ENCODE data around the gene ANAPC2. TPM values are rescaled to one million over a fixed set of nuclear protein-coding genes. Genes with fewer than 3 reads are reported as not detected.
A peak's percentile ranks its signal among the peaks of the same experiment; 100 is the strongest.

ANAPC2 gene
- total RNA-seq, 1 donor = 25.7 TPM

DNA sequence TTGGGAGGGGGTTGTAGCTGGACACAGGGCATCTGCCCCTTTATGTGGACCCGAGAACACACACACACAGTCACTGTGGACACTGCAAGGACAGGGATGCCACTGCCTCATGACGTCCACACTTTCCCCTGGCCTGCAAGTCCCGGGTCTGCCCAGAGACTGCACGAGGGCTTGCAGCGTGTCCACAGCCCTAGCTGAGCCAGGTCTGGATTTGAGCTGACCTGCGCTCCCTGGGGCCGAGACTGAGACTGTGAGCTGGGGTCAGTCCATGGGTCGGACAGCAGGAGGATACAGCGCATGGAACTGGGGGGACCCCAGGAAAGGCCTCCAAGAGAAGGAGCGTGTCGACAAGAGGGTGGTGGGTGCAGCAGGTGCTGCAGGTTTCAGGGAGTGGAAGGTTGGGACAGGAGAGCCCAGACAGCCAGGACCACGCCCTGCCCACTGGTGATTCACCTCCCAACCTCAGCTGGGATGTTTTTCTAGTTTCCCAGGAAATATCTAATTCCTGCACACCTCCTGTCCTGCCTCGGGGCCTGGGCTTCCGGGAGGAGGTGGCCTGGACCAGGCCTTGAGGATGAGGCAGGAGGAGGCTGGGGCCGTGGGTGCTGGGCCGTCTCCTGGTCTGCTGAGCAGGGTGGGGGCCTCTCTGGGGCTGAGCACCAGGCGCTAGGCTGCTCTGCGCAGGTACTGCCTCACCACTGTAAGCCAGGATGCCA is 38.1 kb upstream of the ANAPC2 start:
- no peak for DNase-seq (ENCODE audit: low read depth)
- TF ChIP-seq, protein P1, sequence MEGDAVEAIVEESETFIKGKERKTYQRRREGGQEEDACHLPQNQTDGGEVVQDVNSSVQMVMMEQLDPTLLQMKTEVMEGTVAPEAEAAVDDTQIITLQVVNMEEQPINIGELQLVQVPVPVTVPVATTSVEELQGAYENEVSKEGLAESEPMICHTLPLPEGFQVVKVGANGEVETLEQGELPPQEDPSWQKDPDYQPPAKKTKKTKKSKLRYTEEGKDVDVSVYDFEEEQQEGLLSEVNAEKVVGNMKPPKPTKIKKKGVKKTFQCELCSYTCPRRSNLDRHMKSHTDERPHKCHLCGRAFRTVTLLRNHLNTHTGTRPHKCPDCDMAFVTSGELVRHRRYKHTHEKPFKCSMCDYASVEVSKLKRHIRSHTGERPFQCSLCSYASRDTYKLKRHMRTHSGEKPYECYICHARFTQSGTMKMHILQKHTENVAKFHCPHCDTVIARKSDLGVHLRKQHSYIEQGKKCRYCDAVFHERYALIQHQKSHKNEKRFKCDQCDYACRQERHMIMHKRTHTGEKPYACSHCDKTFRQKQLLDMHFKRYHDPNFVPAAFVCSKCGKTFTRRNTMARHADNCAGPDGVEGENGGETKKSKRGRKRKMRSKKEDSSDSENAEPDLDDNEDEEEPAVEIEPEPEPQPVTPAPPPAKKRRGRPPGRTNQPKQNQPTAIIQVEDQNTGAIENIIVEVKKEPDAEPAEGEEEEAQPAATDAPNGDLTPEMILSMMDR (IDR thresholded peaks at IDR 0.05; ENCODE audit: insufficient read depth, low read length) = no peak
- no peak overlapping the region for H3K4me3 ChIP-seq (ENCODE audit: low read depth, low read length)

DNA sequence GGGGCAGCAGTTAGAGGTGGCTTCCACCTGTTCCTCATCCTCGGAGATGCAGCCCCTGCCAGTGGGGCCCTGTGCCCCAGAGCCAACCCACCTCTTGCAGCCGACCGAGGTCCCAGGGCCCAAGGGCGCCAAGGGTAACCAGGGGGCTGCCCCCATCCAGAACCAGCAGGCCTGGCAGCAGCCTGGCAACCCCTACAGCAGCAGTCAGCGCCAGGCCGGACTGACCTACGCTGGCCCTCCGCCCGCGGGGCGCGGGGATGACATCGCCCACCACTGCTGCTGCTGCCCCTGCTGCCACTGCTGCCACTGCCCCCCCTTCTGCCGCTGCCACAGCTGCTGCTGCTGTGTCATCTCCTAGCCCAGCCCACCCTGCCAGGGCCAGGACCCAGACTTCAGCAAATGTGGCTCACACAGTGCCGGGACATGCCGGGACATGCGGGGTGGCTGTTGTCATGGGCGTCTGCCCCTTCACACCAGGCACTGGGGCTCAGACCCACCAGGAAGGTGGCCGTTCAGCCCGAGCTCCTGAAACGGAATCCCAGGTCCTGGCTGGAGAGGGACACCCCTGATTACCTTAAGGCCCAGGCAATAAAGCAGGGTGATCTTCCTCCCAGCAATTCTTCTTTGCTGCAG is 37.5 kb upstream of the ANAPC2 start:
- H3K4me3 ChIP-seq (ENCODE audit: low read depth, low read length) = no peak overlapping the region
- no peak for DNase-seq (ENCODE audit: low read depth)
- TF ChIP-seq, protein P1 (IDR thresholded peaks at IDR 0.05; ENCODE audit: insufficient read depth, low read length) = no peak

DNA sequence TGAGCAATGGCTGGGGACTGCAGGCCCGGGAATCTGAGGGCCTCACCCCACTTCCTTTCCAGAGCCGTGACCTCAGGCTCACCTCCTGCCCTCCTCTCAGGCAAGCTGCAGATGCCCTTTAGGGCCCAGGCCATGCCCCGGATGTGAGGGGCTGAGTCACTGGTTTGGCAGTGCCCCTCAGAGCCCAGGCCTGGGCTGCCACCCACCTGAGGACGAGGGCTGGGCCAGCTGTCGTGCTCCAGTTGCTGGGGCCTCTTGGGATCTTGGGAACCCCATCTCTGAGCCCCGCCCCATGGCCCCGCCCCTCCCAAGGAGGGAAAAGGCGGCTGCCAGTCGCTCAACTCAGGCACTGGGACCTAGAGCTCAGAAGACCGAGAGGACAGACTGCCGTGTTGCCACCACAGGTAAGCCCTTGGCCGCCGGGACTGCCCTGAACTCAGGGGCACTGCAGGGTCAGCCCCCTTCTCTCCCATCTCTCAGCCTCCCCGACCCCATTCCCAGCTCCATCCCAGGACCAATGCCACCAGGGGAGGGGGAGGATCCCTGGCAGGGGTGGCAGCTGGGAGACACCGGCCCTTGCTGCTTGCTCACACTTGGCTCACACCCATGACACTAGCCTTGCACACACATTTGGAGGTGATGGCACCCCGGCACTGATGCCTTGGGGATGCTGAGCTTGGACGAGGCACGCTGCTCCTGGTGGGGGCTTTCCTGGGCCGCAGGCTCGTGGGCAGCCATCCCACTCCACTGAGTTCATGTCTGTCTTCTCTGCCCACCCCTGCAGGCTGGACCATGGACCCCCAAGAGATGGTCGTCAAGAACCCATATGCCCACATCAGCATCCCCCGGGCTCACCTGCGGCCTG is 36.7 kb upstream of the ANAPC2 start, which contains the start of gene CYSRT1:
TSS of gene CYSRT1 (plus strand) at position 345 of the 865 bp plus-strand sequence. CDS start at position 793, 448 bp downstream.
- TF ChIP-seq, protein P1 (IDR thresholded peaks at IDR 0.05; ENCODE audit: insufficient read depth, low read length) = no peak

GRCh38 chr9:137223078-137223970 is 35.0 kb upstream of the ANAPC2 start:
- peak; percentile 99 for DNase-seq (ENCODE audit: low read depth)
- H3K4me3 ChIP-seq (ENCODE audit: low read depth, low read length) = peak overlapping the region; percentile 80
- TF ChIP-seq, protein P1 (IDR thresholded peaks at IDR 0.05; ENCODE audit: insufficient read depth, low read length) = no peak

More for the DNA sequence above, 36.7 kb upstream of the ANAPC2 start, which contains the start of gene CYSRT1:
- DNase-seq (ENCODE audit: low read depth) = no peak
- H3K4me3 ChIP-seq (ENCODE audit: low read depth, low read length) = peak within 1 kb of the TSS; percentile 80

DNA sequence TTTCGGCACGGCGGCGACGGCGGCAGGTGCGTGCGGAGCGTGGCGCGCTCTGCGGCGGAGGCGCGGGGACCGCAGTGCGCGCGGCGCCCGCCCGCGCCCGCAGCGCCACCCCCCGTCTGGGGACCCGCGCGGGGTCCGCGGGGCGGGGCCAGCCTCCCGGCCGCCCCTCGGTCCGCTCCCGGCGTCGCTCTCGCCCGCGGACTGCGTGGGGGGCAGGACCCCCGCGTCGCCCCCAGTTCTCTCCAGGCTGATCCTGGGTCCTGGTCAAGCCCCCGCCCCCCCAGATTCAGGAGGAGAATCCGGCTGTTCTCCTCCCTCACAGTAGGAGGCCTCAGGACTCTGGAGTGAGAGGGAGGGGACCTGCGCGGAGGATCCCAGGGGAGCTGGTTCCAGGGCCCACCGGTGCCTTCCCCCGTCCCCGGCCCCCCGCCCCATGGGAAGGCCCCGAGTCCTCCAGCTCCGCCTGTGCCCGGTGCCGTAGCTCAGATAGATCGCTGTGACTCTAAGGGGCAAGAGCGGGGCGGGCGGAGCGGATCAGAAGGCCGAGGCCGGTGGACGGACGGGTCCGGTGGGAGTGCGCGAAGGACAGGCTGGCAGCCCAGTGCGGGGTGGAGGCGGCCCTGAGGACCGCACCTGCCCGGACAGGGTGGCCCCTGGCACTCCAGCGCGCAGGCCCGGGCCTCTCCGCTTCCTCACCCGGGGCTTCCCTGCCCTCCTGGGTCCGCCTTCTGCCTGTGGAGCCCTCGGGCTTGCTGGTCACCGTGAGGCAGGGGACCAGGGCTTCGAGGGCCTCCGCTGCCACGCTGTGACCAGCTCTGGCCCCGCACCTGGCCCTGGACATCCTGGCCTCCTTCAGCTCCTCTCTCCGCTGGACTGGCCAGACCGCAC is 34.1 kb upstream of the ANAPC2 start, which contains the start of gene RNF208:
TSS of gene RNF208 (minus strand) at position 51 of the 888 bp plus-strand sequence. CDS start 1,028 bp downstream, outside the sequence.
- no peak for DNase-seq (ENCODE audit: low read depth)
- peak within 1 kb of the TSS; percentile 58 for H3K4me3 ChIP-seq (ENCODE audit: low read depth, low read length)
- TF ChIP-seq, protein P1 (IDR thresholded peaks at IDR 0.05; ENCODE audit: insufficient read depth, low read length) = no peak

Data from fibroblast of the aortic adventitia (primary cell).